Epithelial cell of proximal tubule (primary cell): Measurements from ENCODE around the gene CENPK. TPM values are rescaled to one million over a fixed set of nuclear protein-coding genes. Genes with fewer than 3 reads are reported as not detected.
A peak's percentile ranks its signal among the peaks of the same experiment; 100 is the strongest.

Experiments
- DNase-seq: peaks from one replicate; pipeline ENCODE4 v3.0.0-alpha.2; 2011; ENCODE audit warnings: low read depth
- H3K4me3 ChIP-seq: 2 replicates; pipeline ENCODE4 v1.5.1; 2011; ENCODE audit warnings: low read depth, mild to moderate bottlenecking, low read length
- total RNA-seq: library from RNA; depleted of rRNA; stranded (reverse); fragments of >200 nt; gene quantifications from 2 replicates; pipeline ENCODE4 v1.2.3, GENCODE V29; 2015
- TF ChIP-seq, protein P1 (sequence below): conservative IDR thresholded peaks from 2 replicates; pipeline ENCODE4 v1.5.1; 2012; ENCODE audit warnings: low read depth, mild to moderate bottlenecking, low read length

Gene CENPK
- total RNA-seq, 1 donor from 2014 or later = 23.6 TPM

DNA sequence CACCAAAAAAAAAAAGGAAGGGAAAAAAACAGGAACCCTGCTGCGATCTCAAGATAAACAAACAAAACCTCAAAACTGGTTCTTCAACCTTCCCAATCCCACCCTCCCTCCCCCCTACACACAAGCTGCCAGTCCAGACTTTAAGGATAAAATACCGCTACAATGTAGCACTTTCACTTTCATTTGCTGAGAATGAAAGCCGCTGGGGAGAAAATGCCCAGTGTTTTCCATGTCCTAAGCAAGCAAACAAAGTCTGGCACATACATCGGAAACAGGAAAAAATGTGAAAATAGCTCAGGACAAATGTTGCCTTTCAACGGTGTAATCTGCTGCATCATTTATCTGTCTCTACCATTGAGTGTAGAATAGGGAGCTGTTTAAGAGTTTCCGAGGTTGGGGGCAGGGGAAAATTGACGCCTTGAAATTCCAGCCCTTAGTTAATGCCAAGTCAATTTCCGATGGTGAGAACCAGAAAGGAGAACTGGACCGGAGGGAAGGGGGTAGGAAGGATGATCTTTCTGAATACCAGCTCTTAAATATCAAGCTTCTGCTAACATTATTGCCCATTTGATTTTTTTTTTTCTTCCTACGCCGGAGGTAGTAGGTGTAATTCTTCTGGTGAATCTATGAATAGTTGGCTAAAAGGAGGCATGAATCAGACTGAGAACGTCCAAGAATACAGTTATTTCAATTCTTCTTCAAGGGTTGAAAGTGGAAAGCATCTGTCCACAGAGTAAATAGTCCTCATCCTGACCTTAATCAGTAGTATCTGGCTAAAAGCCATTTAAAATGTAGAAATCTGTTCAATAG is 80.0 kb downstream of the CENPK start:
- no peak for DNase-seq
- TF ChIP-seq, protein P1, sequence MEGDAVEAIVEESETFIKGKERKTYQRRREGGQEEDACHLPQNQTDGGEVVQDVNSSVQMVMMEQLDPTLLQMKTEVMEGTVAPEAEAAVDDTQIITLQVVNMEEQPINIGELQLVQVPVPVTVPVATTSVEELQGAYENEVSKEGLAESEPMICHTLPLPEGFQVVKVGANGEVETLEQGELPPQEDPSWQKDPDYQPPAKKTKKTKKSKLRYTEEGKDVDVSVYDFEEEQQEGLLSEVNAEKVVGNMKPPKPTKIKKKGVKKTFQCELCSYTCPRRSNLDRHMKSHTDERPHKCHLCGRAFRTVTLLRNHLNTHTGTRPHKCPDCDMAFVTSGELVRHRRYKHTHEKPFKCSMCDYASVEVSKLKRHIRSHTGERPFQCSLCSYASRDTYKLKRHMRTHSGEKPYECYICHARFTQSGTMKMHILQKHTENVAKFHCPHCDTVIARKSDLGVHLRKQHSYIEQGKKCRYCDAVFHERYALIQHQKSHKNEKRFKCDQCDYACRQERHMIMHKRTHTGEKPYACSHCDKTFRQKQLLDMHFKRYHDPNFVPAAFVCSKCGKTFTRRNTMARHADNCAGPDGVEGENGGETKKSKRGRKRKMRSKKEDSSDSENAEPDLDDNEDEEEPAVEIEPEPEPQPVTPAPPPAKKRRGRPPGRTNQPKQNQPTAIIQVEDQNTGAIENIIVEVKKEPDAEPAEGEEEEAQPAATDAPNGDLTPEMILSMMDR = no peak
- peak overlapping the region; percentile 63 for H3K4me3 ChIP-seq

- no peak for DNase-seq
- H3K4me3 ChIP-seq = peak overlapping the region; percentile 63
- TF ChIP-seq, protein P1 = no peak
Measured at GRCh38 chr5:65482296-65482735, 80.7 kb downstream of the CENPK start.

DNA sequence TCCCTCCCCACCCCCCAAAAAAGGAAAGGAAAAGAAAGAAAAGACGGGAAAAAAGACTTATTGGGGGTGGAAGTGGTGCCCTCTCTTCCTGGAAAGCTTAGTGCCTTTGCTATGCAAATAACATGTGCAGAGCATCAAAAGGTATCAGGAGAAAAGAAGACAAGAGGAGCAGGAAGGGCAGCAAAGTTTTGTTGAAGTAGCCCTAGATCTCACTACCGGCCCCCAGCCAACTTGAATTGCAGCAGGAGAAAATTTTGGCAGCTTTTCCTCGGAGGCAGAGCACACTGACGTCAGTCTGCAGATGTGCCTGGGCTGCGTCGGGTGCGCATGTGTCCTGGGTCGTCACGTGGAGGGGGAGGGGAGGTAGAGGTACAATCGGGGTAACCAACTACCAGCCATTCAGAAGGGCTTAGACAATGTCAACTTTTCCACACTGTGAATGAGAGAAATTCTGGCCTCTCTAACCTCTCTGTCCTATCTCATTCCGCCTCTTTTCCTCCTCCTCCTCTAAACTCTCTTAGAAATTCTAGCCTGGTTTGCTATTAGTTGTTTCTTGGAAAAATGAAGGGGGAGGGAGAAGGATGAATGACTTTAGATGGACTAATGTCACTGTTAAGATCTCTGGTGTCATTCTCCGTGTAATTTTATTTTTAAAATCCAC is 81.2 kb downstream of the CENPK start, which contains the start of gene ADAMTS6:
Gene ADAMTS6 (minus strand): TSS at position 286 of the 661 bp plus-strand sequence. CDS start 8,247 bp downstream, outside the sequence.
- TF ChIP-seq, protein P1 = no peak
- no peak for DNase-seq
- peak within 1 kb of the TSS; percentile 63 for H3K4me3 ChIP-seq

GRCh38 chr5:65481171-65481581 is 81.8 kb downstream of the CENPK start:
- no peak for DNase-seq
- TF ChIP-seq, protein P1 = no peak
- peak overlapping the region; percentile 63 for H3K4me3 ChIP-seq

GRCh38 chr5:65480306-65480865 is 82.6 kb downstream of the CENPK start:
- no peak for DNase-seq
- H3K4me3 ChIP-seq = peak overlapping the region; percentile 63
- TF ChIP-seq, protein P1 = no peak

DNA sequence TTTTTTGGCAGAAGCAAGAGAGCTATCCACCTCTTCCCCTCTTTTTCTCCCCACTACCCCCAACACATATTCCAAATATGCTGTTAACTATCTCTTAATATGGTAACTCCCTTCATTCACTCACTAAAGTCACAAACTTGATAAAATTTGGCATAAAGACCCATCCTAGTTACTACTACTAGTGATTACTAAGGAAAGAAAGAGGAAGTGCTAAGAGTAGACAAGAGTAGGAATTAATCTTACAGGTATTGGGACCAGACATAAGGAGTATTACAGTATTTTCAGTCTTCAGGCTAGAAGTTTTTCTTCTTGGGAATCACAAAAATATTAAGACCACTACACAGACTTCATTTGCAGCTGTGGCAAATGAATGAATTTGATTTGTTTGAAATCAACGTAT is 83.4 kb downstream of the CENPK start:
- peak overlapping the region; percentile 63 for H3K4me3 ChIP-seq
- DNase-seq = no peak
- TF ChIP-seq, protein P1 = no peak
